HEK293 (cell line): ENCODE data around the gene VHLL.

Source experiments
- CTCF ChIA-PET: fragments of 350-600 bp; formaldehyde crosslinking; extraction: SDS; loops from one replicate; lab custom pipeline; 2021; ENCODE audit warnings: antibody characterized with exemption; lab: Yijun Ruan, JAX
- POLR2A ChIA-PET: fragments of 300-600 bp; formaldehyde crosslinking; extraction: SDS; loops from one replicate; lab custom pipeline; 2020; ENCODE audit warnings: antibody characterized with exemption, inconsistent platforms; lab: Yijun Ruan, JAX
- H3K27ac ChIP-seq: fragments of 200-500 bp; sonication (Bioruptor generic); 2 replicates; pipeline ENCODE4 v1.5.1; 2014; ENCODE audit warnings: low read depth, low read length, control low read depth, inconsistent platforms; ENCODE audit errors: extremely low read depth
- H3K36me3 ChIP-seq, 2 experiments: fragments of 200-500 bp in 1 of 2; sonication (Bioruptor generic) in 1 of 2; 1 replicate in 1 of 2; 2 replicates in 1 of 2; pipeline ENCODE4 v1.5.1; 2014 to 2017; ENCODE audit warnings: inconsistent platforms in 2 of 2, low read length in 2 of 2; ENCODE audit not compliant: control insufficient read depth in 2 of 2, insufficient read depth in 1 of 2
- H3K4me1 ChIP-seq: fragments of 200-500 bp; sonication (Bioruptor generic); 2 replicates; pipeline ENCODE4 v1.5.1; 2014; ENCODE audit warnings: mild to moderate bottlenecking, low read length, inconsistent platforms; ENCODE audit not compliant: control insufficient read depth, insufficient read depth
- H3K4me3 ChIP-seq: 2 replicates; pipeline ENCODE4 v1.5.1; 2011; ENCODE audit warnings: low read depth, mild to moderate bottlenecking, control low read depth, low read length, moderate library complexity
- H3K9me3 ChIP-seq: fragments of 200-500 bp; sonication (Bioruptor generic); 2 replicates; pipeline ENCODE4 v1.5.1; 2014; ENCODE audit warnings: low read depth, low read length, inconsistent platforms; ENCODE audit not compliant: control insufficient read depth, insufficient read depth
- BCL6B ChIP-seq: fragments of 450-650 bp; formaldehyde crosslinking; IDR thresholded peaks from 2 replicates; pipeline ENCODE4 v1.5.1; 2017; ENCODE audit warnings: missing biosample characterization, missing genetic modification characterization
- CTCF ChIP-seq: fragments of 450-650 bp; formaldehyde crosslinking; IDR thresholded peaks from 2 replicates; pipeline ENCODE4 v1.5.1; 2016; ENCODE audit warnings: missing biosample characterization, missing genetic modification characterization
- EGR2 ChIP-seq: fragments of 450-650 bp; formaldehyde crosslinking; IDR thresholded peaks from 2 replicates; pipeline ENCODE4 v1.5.1; 2016; ENCODE audit warnings: low read depth, missing biosample characterization, missing genetic modification characterization
- IKZF3 ChIP-seq: fragments of 450-650 bp; IDR thresholded peaks from 2 replicates; pipeline ENCODE4 v1.5.0; 2018; ENCODE audit warnings: missing biosample characterization, mild to moderate bottlenecking, missing genetic modification characterization, moderate library complexity
- KLF10 ChIP-seq: fragments of 450-650 bp; IDR thresholded peaks from 2 replicates; pipeline ENCODE4 v1.5.1; 2018; ENCODE audit warnings: missing biosample characterization, mild to moderate bottlenecking, missing genetic modification characterization
- KLF9 ChIP-seq: fragments of 450-650 bp; formaldehyde crosslinking; IDR thresholded peaks from 2 replicates; pipeline ENCODE4 v1.5.1; 2016; ENCODE audit warnings: missing biosample characterization, missing genetic modification characterization, low read depth
- MZF1 ChIP-seq: fragments of 450-650 bp; formaldehyde crosslinking; IDR thresholded peaks from 2 replicates; pipeline ENCODE4 v1.5.1; 2017; ENCODE audit warnings: missing biosample characterization, missing genetic modification characterization, borderline replicate concordance
- SCRT2 ChIP-seq: fragments of 450-650 bp; formaldehyde crosslinking; IDR thresholded peaks from 2 replicates; pipeline ENCODE4 v1.5.1; 2016; ENCODE audit warnings: missing biosample characterization, missing genetic modification characterization
- SETDB1 ChIP-seq: IDR thresholded peaks from one replicate; pipeline ENCODE4 v1.6.1; 2017; ENCODE audit warnings: mild to moderate bottlenecking, low read length, moderate library complexity, mixed read lengths; ENCODE audit not compliant: insufficient read length
- ZBTB17 ChIP-seq: fragments of 450-650 bp; formaldehyde crosslinking; IDR thresholded peaks from 2 replicates; pipeline ENCODE4 v1.5.1; 2016; ENCODE audit warnings: missing biosample characterization, missing genetic modification characterization
- ZBTB21 ChIP-seq: fragments of 450-650 bp; formaldehyde crosslinking; IDR thresholded peaks from 2 replicates; pipeline ENCODE4 v1.5.1; 2017; ENCODE audit warnings: missing biosample characterization, missing genetic modification characterization
- ZNF146 ChIP-seq: fragments of 450-650 bp; formaldehyde crosslinking; IDR thresholded peaks from 2 replicates; pipeline ENCODE4 v1.5.1; 2016; ENCODE audit warnings: missing biosample characterization, missing genetic modification characterization
- ZNF2 ChIP-seq: fragments of 450-650 bp; formaldehyde crosslinking; IDR thresholded peaks from 2 replicates; pipeline ENCODE4 v1.5.1; 2016; ENCODE audit warnings: missing biosample characterization, missing genetic modification characterization
- ZNF211 ChIP-seq: fragments of 450-650 bp; formaldehyde crosslinking; IDR thresholded peaks from 2 replicates; pipeline ENCODE4 v1.5.1; 2016; ENCODE audit warnings: low read depth, missing biosample characterization, missing genetic modification characterization
- ZNF24 ChIP-seq: fragments of 450-650 bp; formaldehyde crosslinking; IDR thresholded peaks from 2 replicates; pipeline ENCODE4 v1.5.1; 2016; ENCODE audit warnings: missing biosample characterization, missing genetic modification characterization
- ZNF510 ChIP-seq: fragments of 450-650 bp; formaldehyde crosslinking; IDR thresholded peaks from 2 replicates; pipeline ENCODE4 v1.5.1; 2018; ENCODE audit warnings: mild to moderate bottlenecking, missing genetic modification characterization, missing biosample characterization; ENCODE audit not compliant: insufficient replicate concordance
- ZNF518A ChIP-seq: fragments of 450-650 bp; formaldehyde crosslinking; conservative IDR thresholded peaks from 2 replicates; pipeline ENCODE4 v1.5.1; 2016; ENCODE audit warnings: low read depth, missing biosample characterization, missing genetic modification characterization
- ZNF530 ChIP-seq: fragments of 450-650 bp; formaldehyde crosslinking; IDR thresholded peaks from 2 replicates; pipeline ENCODE4 v1.5.1; 2016; ENCODE audit warnings: low read depth, missing biosample characterization, missing genetic modification characterization
- ZNF580 ChIP-seq: fragments of 450-650 bp; formaldehyde crosslinking; IDR thresholded peaks from 2 replicates; pipeline ENCODE4 v1.5.1; 2016; ENCODE audit warnings: missing biosample characterization, missing genetic modification characterization
- ZNF623 ChIP-seq: fragments of 450-650 bp; formaldehyde crosslinking; IDR thresholded peaks from 2 replicates; pipeline ENCODE4 v1.5.1; 2016; ENCODE audit warnings: missing biosample characterization, missing genetic modification characterization
- ZNF660 ChIP-seq: fragments of 450-650 bp; IDR thresholded peaks from 2 replicates; pipeline ENCODE4 v1.5.1; 2018; ENCODE audit warnings: missing biosample characterization, mild to moderate bottlenecking, missing genetic modification characterization
- ZNF670 ChIP-seq: fragments of 450-650 bp; formaldehyde crosslinking; IDR thresholded peaks from 2 replicates; pipeline ENCODE4 v1.5.1; 2016; ENCODE audit warnings: missing biosample characterization, missing genetic modification characterization, low read depth
- ZNF768 ChIP-seq: fragments of 450-650 bp; formaldehyde crosslinking; IDR thresholded peaks from 2 replicates; pipeline ENCODE4 v1.5.1; 2018; ENCODE audit warnings: missing biosample characterization, mild to moderate bottlenecking, missing genetic modification characterization
- ZNF776 ChIP-seq: fragments of 450-650 bp; formaldehyde crosslinking; IDR thresholded peaks from 2 replicates; pipeline ENCODE4 v1.5.0; 2017; ENCODE audit warnings: missing biosample characterization, missing genetic modification characterization, borderline replicate concordance

Gene VHLL

GRCh38 chr1:156337052-156337887 lies 38.2 kb upstream of the VHLL start (continued):
- TF ChIP-seq SCRT2 (tag by site-specific recombination), result no peak
- 0 out of 2 replicates have a peak, but pooled peaks have one; percentile 66 for TF ChIP-seq ZNF580 (tag by site-specific recombination)
- TF ChIP-seq KLF9 (tag by site-specific recombination), result 0 out of 2 replicates have a peak, but pooled peaks have one; percentile 32
- TF ChIP-seq EGR2 (tag by site-specific recombination), result no peak
- TF ChIP-seq IKZF3, result peak; percentile 58; the same call in 1 of the 2 replicates
- peak; percentile 65 for TF ChIP-seq ZBTB17 (tag by site-specific recombination)
- TF ChIP-seq ZNF2 (tag by site-specific recombination), result peak; percentile 56
- TF ChIP-seq ZNF24 (tag by site-specific recombination), result no peak
- no peak for TF ChIP-seq ZNF211
- TF ChIP-seq ZNF510, result no peak
- no peak for TF ChIP-seq SETDB1
- 0 out of 2 replicates have a peak, but pooled peaks have one; percentile 10 for TF ChIP-seq ZNF146 (tag by site-specific recombination)
- TF ChIP-seq ZBTB21, result no peak
- TF ChIP-seq ZNF530 (tag by site-specific recombination), result no peak
- TF ChIP-seq BCL6B (tag by site-specific recombination), result no peak
- no peak for TF ChIP-seq ZNF518A (tag by site-specific recombination)
- no peak for TF ChIP-seq ZNF776 (tag by site-specific recombination)
- no peak for TF ChIP-seq ZNF660 (tag by site-specific recombination)
- no peak for TF ChIP-seq ZNF670
- no peak for TF ChIP-seq ZNF768 (tag by site-specific recombination)
- TF ChIP-seq ZNF623 (tag by site-specific recombination), result no peak
- TF ChIP-seq, all 188 proteins: peak for 16

GRCh38 chr1:156336242-156336641 lies 37.1 kb upstream of the VHLL start:
- CTCF ChIA-PET, result interaction anchor here (0.5 to 2.1 kb wide), 8 partner anchors 9 to 229 kb away, joined by 3 to 14 read pairs (median 4); no protein-coding TSS in a partner anchor
- POLR2A ChIA-PET, result no interaction called here
- peak; percentile 88; the same call in 1 of the 2 replicates for TF ChIP-seq MZF1 (tag by site-specific recombination)
- no peak for TF ChIP-seq ZNF660 (tag by site-specific recombination)
- no peak for TF ChIP-seq ZNF670
- peak; percentile 72 for TF ChIP-seq SCRT2 (tag by site-specific recombination)
- no peak for TF ChIP-seq KLF10
- TF ChIP-seq CTCF (tag by site-specific recombination), result peak; percentile 51

More at GRCh38 chr1:156336242-156336641, 37.1 kb upstream of the VHLL start:
- Histone ChIP-seq H3K4me3 (no peak overlapping the region; the same call in 1 of the 2 replicates), H3K4me1 (peaks cover 5% of the 10 kb centered on the region; the same call in 1 of the 2 replicates), H3K27ac (no peak overlapping the region; the same call in 1 of the 2 replicates), H3K9me3 (no peaks in the 10 kb centered on the region), H3K36me3 (peaks cover 43 to 54% of the 10 kb centered on the region in 2 experiments)
